Measurements from ENCODE around the gene PCDHGA8.

DNA sequence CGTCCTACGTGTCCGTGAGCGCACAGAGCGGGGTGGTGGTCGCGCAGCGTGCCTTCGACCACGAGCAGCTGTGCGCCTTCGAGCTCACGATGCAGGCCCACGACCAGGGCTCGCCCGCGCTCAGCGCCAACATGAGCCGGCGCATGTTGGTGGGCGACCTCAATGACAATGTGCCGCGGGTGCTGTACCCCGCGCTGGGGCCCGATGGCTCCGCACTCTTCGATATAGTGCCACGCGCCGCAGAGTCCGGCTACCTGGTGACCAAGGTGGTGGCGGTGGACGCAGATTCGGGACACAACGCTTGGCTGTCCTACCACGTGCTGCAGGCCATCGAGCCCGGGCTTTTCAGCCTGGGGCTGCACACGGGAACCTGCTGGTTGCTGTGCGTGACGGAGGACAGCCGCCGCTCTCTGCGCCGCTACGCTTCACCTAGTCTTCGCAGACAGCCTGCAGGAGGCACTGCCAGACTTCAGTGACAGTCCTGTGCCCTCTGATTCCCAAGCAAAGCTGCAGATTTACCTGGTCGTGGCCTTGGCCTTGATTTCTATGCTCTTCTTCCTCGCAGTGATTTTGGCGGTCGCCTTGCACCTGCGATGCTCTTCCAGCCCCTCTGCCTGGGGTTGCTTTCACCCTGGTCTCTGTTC is 35.5 kb downstream of the PCDHGA8 start:
- TF ChIP-seq, protein P1, sequence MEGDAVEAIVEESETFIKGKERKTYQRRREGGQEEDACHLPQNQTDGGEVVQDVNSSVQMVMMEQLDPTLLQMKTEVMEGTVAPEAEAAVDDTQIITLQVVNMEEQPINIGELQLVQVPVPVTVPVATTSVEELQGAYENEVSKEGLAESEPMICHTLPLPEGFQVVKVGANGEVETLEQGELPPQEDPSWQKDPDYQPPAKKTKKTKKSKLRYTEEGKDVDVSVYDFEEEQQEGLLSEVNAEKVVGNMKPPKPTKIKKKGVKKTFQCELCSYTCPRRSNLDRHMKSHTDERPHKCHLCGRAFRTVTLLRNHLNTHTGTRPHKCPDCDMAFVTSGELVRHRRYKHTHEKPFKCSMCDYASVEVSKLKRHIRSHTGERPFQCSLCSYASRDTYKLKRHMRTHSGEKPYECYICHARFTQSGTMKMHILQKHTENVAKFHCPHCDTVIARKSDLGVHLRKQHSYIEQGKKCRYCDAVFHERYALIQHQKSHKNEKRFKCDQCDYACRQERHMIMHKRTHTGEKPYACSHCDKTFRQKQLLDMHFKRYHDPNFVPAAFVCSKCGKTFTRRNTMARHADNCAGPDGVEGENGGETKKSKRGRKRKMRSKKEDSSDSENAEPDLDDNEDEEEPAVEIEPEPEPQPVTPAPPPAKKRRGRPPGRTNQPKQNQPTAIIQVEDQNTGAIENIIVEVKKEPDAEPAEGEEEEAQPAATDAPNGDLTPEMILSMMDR (conservative IDR thresholded peaks at IDR 0.05; ENCODE audit: low read length) = no peak
- no peak for TF ChIP-seq EZH2phosphoT487 (IDR thresholded peaks at IDR 0.05; ENCODE audit: borderline replicate concordance, low read depth, low read length)
